Peyer's patch (tissue), 4 donors: ENCODE data around the gene NUDT6.

Experiments used
- POLR2A ChIP-seq, 2 donors: fragments of 450-650 bp; IDR thresholded peaks; one replicate each; pipeline ENCODE4 v1.5.1; 2017; ENCODE audit warnings: antibody characterized with exemption in 2 of 2, mild to moderate bottlenecking in 2 of 2, moderate library complexity in 2 of 2
- TF ChIP-seq, protein P1 (sequence below), 6 experiments: fragments of 450-650 bp in 4 of 6; fragments of 200-600 bp in 2 of 6; sonication (generic) in 1 of 6; IDR thresholded peaks; one replicate each; pipeline ENCODE4 v1.5.1; 2017 to 2019; ENCODE audit warnings: antibody characterized with exemption in 6 of 6, mild to moderate bottlenecking in 3 of 6, moderate library complexity in 1 of 6

GRCh38 chr4:122903766-122904288, 18.6 kb downstream of the NUDT6 start:
- TF ChIP-seq, protein P1, sequence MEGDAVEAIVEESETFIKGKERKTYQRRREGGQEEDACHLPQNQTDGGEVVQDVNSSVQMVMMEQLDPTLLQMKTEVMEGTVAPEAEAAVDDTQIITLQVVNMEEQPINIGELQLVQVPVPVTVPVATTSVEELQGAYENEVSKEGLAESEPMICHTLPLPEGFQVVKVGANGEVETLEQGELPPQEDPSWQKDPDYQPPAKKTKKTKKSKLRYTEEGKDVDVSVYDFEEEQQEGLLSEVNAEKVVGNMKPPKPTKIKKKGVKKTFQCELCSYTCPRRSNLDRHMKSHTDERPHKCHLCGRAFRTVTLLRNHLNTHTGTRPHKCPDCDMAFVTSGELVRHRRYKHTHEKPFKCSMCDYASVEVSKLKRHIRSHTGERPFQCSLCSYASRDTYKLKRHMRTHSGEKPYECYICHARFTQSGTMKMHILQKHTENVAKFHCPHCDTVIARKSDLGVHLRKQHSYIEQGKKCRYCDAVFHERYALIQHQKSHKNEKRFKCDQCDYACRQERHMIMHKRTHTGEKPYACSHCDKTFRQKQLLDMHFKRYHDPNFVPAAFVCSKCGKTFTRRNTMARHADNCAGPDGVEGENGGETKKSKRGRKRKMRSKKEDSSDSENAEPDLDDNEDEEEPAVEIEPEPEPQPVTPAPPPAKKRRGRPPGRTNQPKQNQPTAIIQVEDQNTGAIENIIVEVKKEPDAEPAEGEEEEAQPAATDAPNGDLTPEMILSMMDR (IDR thresholded peaks at IDR 0.05): no peak
- no peak for TF ChIP-seq POLR2A (IDR thresholded peaks at IDR 0.05)
